Naive thymus-derived CD4-positive, alpha-beta T cell (primary cell): ENCODE measurements around the gene GNG13. TPM values are rescaled to one million over a fixed set of nuclear protein-coding genes. Genes with fewer than 3 reads are reported as not detected.

ENCODE experiments used
- ATAC-seq: fragments of 150-1000 bp; cut with Tn5 transposase; 2 replicates; pipeline ENCODE4 v1.10.0; 2021; ENCODE audit warnings: mild to moderate bottlenecking, moderate library complexity
- CTCF ChIA-PET: fragments of 350-600 bp; sonication (Branson Sonifier 250); formaldehyde crosslinking; loops from one replicate; lab custom pipeline; 2021; ENCODE audit warnings: antibody characterized with exemption; lab: Charles Lee
- POLR2A ChIA-PET: fragments of 350-600 bp; sonication (Branson Sonifier 250); formaldehyde crosslinking; loops from one replicate; lab custom pipeline; 2021; ENCODE audit warnings: antibody characterized with exemption, inconsistent platforms; lab: Charles Lee
- DNase-seq, 9 donors: peaks; one replicate each; pipeline versions ENCODE4 v3.0.0 to v3.0.0-alpha.2; 2020 to 2022; ENCODE audit warnings: mixed read lengths in 1 of 9
- H3K27ac ChIP-seq: one replicate; pipeline ENCODE4 v1.7.0; 2013; ENCODE audit warnings: mild to moderate bottlenecking, low read depth, low read length, moderate library complexity
- H3K27me3 ChIP-seq, 2 donors: one replicate each; pipeline ENCODE4 v1.7.0; 2013; ENCODE audit warnings: low read length in 2 of 2, mild to moderate bottlenecking in 2 of 2, moderate library complexity in 2 of 2; ENCODE audit not compliant: control insufficient read depth in 2 of 2, insufficient read depth in 2 of 2
- H3K36me3 ChIP-seq, 3 experiments: 1 replicate in 2 of 3; 2 replicates in 1 of 3; pipeline ENCODE4 v1.7.0; 2013; ENCODE audit warnings: low read length in 3 of 3, mild to moderate bottlenecking in 3 of 3, moderate library complexity in 1 of 3; ENCODE audit not compliant: insufficient read depth in 3 of 3, control insufficient read depth in 2 of 3
- H3K4me1 ChIP-seq, 2 donors: one replicate each; pipeline ENCODE4 v1.7.0; 2013; ENCODE audit warnings: low read length in 2 of 2, mild to moderate bottlenecking in 2 of 2, moderate library complexity in 1 of 2; ENCODE audit not compliant: control insufficient read depth in 2 of 2, insufficient read depth in 2 of 2
- H3K4me3 ChIP-seq: 2 replicates; pipeline ENCODE4 v1.7.0; 2013; ENCODE audit warnings: mild to moderate bottlenecking, low read length
- H3K9me3 ChIP-seq, 3 experiments: 1 replicate in 2 of 3; 2 replicates in 1 of 3; pipeline ENCODE4 v1.7.0; 2013; ENCODE audit warnings: low read length in 3 of 3; ENCODE audit not compliant: control insufficient read depth in 2 of 3
- H3K27ac Mint-ChIP-seq, 9 donors: one replicate each; pipeline ENCODE4 v1.8.0; 2020 to 2022; ENCODE audit warnings: mixed read lengths in 9 of 9, mild to moderate bottlenecking in 8 of 9, moderate library complexity in 5 of 9, inconsistent platforms in 2 of 9
- H3K27me3 Mint-ChIP-seq, 5 donors: one replicate each; pipeline ENCODE4 v1.8.0; 2021 to 2022; ENCODE audit warnings: mixed read lengths in 5 of 5, mild to moderate bottlenecking in 1 of 5
- H3K36me3 Mint-ChIP-seq, 5 donors: one replicate each; pipeline ENCODE4 v1.8.0; 2020 to 2022; ENCODE audit warnings: mixed read lengths in 5 of 5, mild to moderate bottlenecking in 3 of 5, inconsistent platforms in 1 of 5
- H3K4me1 Mint-ChIP-seq, 7 donors: one replicate each; pipeline ENCODE4 v1.8.0; 2020 to 2022; ENCODE audit warnings: mixed read lengths in 7 of 7, mild to moderate bottlenecking in 3 of 7, inconsistent platforms in 1 of 7
- H3K4me3 Mint-ChIP-seq, 10 donors: one replicate each; pipeline ENCODE4 v1.8.0; 2020 to 2022; ENCODE audit warnings: mild to moderate bottlenecking in 10 of 10, mixed read lengths in 10 of 10, moderate library complexity in 6 of 10, inconsistent platforms in 2 of 10
- H3K9me3 Mint-ChIP-seq, 11 donors: one replicate each; pipeline ENCODE4 v1.8.0; 2020 to 2022; ENCODE audit warnings: mixed read lengths in 11 of 11, mild to moderate bottlenecking in 4 of 11, inconsistent platforms in 1 of 11, moderate library complexity in 1 of 11
- intact Hi-C, 2 donors: fragments of 100-400 bp; cut with micrococcal nuclease; formaldehyde crosslinking; loops; one replicate each; pipeline ENCODE4 v1.15.1; 2023
- polyA plus RNA-seq, 2 donors: library from polyadenylated mRNA; unstranded; fragments of 300-500 nt; fragmentation: Illumina TruSeq; gene quantifications; one replicate each; pipeline ENCODE4 v1.2.3, GENCODE V29; 2021
- total RNA-seq, 6 experiments: library from RNA in 5 of 6; stranded (reverse) in 5 of 6; gene quantifications; 1 replicate in 5 of 6; 2 replicates in 1 of 6; pipeline ENCODE4 v1.2.3 and lab custom pipeline; 2021 to 2026

GNG13 gene
- total and polyA plus RNA-seq, 7 experiments from 2014 or later: not detected

- Mint-ChIP-seq H3K27me3 (no peaks in the 10 kb centered on the region), H3K9me3 (peaks cover 0 to 2% (median 0%) of the 10 kb centered on the region in 11 donors), H3K36me3 (peaks cover 0 to 6% (median 0%) of the 10 kb centered on the region in 5 donors), H3K27ac (peak overlapping the region in 2 of 9 donors; percentile 56 to 66), H3K4me1 (peaks cover 0 to 11% (median 4%) of the 10 kb centered on the region in 7 donors), H3K4me3 (peak overlapping the region in 9 of 10 donors; percentile 16 to 90 (median 66))
- Histone ChIP-seq H3K9me3 (no peaks in the 10 kb centered on the region), H3K27me3 (no peaks in the 10 kb centered on the region), H3K27ac (no peak overlapping the region), H3K4me1 (peaks cover 5 to 8% of the 10 kb centered on the region in 2 donors), H3K4me3 (no peak overlapping the region), H3K36me3 (peaks cover 0 to 32% (median 0%) of the 10 kb centered on the region in 3 experiments)
- ATAC-seq (no peak), DNase-seq (no peak)
- intact Hi-C loops: no loop called here
- ChIA-PET POLR2A (no interaction called here), CTCF (no interaction called here)
These were observed 10.4 kb downstream of the GNG13 start for GRCh38 chr16:790086-790485.

DNA sequence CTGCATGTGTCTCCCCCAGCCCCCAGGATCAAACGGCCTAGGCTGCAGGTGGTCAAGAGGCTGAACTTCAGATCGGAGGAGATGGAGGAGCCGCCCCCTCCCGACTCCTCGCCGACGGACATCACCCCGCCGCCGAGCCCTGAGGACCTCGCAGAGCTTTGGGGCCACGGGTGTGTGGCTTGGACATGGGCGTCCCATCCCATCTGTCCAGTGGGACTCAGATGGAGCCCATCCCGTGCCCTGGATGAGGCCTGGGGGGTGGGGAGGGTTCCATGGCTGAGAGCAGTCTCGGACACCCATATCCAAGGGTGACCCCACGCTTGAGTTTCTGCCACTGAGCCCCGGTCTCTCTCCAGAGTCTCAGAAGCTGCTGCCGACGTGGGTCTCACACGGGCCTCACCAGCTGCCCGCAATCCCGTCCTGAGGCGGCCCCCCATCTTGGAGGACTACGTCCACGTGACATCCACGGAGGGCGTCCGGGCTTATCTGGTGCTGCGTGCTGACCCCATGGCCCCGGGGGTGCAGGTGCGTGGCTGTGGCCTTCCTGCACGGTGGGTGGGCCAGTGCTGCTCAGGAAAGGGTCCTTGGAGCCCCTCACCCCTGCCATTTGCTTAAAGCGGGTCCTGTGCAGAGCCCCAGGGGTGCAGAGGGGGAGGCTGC lies 11.2 kb downstream of the GNG13 start:
- ChIA-PET CTCF (interaction anchor here (0.9 kb wide), 1 partner anchor 14 kb away, joined by 4 read pairs; no protein-coding TSS in a partner anchor), POLR2A (interaction anchor here (0.9 kb wide), 1 partner anchor 18 kb away, joined by 4 read pairs; no protein-coding TSS in a partner anchor)
- H3K4me3 ChIP-seq: peak overlapping the region; percentile 72
- H3K4me1 ChIP-seq: peaks cover 5 to 8% of the 10 kb centered on the region in 2 donors
- Mint-ChIP-seq H3K27ac (no peak overlapping the region), H3K36me3 (peaks cover 0 to 6% (median 0%) of the 10 kb centered on the region in 5 donors), H3K4me3 (peak overlapping the region in 6 of 10 donors; percentile 16 to 90 (median 54)), H3K4me1 (peaks cover 0 to 14% (median 5%) of the 10 kb centered on the region in 7 donors), H3K9me3 (peaks cover 0 to 2% (median 0%) of the 10 kb centered on the region in 11 donors), H3K27me3 (no peaks in the 10 kb centered on the region)
- peaks cover 0 to 32% (median 0%) of the 10 kb centered on the region in 3 experiments for H3K36me3 ChIP-seq
- no peaks in the 10 kb centered on the region for H3K27me3 ChIP-seq
- ATAC-seq (no peak), DNase-seq (no peak)
- intact Hi-C loops: loop anchor here (2.0 to 5.0 kb wide), 4 partner anchors 49 to 183 kb away; partner anchors contain the start of genes CIAO3 (in 1 of the 2), LMF1 (in 1 of the 2) and METTL26 (in 1 of the 2)
- H3K27ac ChIP-seq: peak overlapping the region; percentile 67
- H3K9me3 ChIP-seq: no peaks in the 10 kb centered on the region

- intact Hi-C loops: loop anchor here (1.0 to 5.0 kb wide), 6 partner anchors 19 to 184 kb away; partner anchors contain the start of genes CIAO3 (in 1 of the 2), LMF1 (in 1 of the 2) and METTL26 (in 1 of the 2)
- peak within 1 kb of the TSS; percentile 78 to 90 (median 86) for H3K4me3 Mint-ChIP-seq
- no peaks in the 10 kb centered on the region for H3K27me3 Mint-ChIP-seq
- ChIA-PET CTCF (no interaction called here), POLR2A (interaction anchor here (0.6 to 1.2 kb wide), 5 partner anchors 15 to 93 kb away, joined by 3 to 5 read pairs (median 4); partner anchors contain the start of gene CIAO3)
- H3K36me3 ChIP-seq: peaks cover 0 to 30% (median 0%) of the 10 kb centered on the region in 3 experiments
- DNase-seq (peak; percentile 90 to 95 (median 95)), ATAC-seq (peak; percentile 98)
- H3K27ac Mint-ChIP-seq: peak within 1 kb of the TSS in 6 of 9 donors; percentile 53 to 89 (median 78)
- peaks cover 0 to 6% (median 0%) of the 10 kb centered on the region in 5 donors for H3K36me3 Mint-ChIP-seq
- peaks cover 0 to 2% (median 0%) of the 10 kb centered on the region in 11 donors for H3K9me3 Mint-ChIP-seq
- H3K9me3 ChIP-seq: no peaks in the 10 kb centered on the region
- H3K27ac ChIP-seq: peak within 1 kb of the TSS; percentile 83
- H3K4me1 Mint-ChIP-seq: peaks cover 0 to 14% (median 5%) of the 10 kb centered on the region in 7 donors
- no peaks in the 10 kb centered on the region for H3K27me3 ChIP-seq
- H3K4me1 ChIP-seq: peaks cover 5 to 8% of the 10 kb centered on the region in 2 donors
- peak within 1 kb of the TSS; percentile 74 for H3K4me3 ChIP-seq
These were observed 12.0 kb downstream of the GNG13 start, which contains the start of gene CHTF18 for GRCh38 chr16:788399-789126. Gene CHTF18 (plus strand): TSS chr16:788620. CDS start chr16:788685, 65 bp downstream.

GRCh38 chr16:787978-788398 lies 12.5 kb downstream of the GNG13 start, which contains the start of gene RPUSD1:
Gene RPUSD1 (minus strand): TSS chr16:788381. CDS start chr16:787737, 644 bp downstream.
- peaks cover 5 to 8% of the 10 kb centered on the region in 2 donors for H3K4me1 ChIP-seq
- ATAC-seq (peak; percentile 4), DNase-seq (no peak)
- Mint-ChIP-seq H3K4me3 (peak within 1 kb of the TSS; percentile 78 to 90 (median 86)), H3K4me1 (peaks cover 0 to 14% (median 5%) of the 10 kb centered on the region in 7 donors), H3K27ac (peak within 1 kb of the TSS in 6 of 9 donors; percentile 53 to 89 (median 78)), H3K9me3 (peaks cover 0 to 2% (median 0%) of the 10 kb centered on the region in 11 donors), H3K36me3 (peaks cover 0 to 6% (median 0%) of the 10 kb centered on the region in 5 donors), H3K27me3 (no peaks in the 10 kb centered on the region)
- ChIA-PET CTCF (no interaction called here), POLR2A (interaction anchor here (0.9 to 1.2 kb wide), 3 partner anchors 16 to 93 kb away, joined by 3 to 5 read pairs (median 4); partner anchors contain the start of gene CIAO3)
- intact Hi-C loops: loop anchor here (1.0 to 5.0 kb wide), 6 partner anchors 19 to 184 kb away; partner anchors contain the start of genes CIAO3 (in 1 of the 2), LMF1 (in 1 of the 2) and METTL26 (in 1 of the 2)
- H3K9me3 ChIP-seq: no peaks in the 10 kb centered on the region
- H3K4me3 ChIP-seq: peak within 1 kb of the TSS; percentile 74
- H3K27me3 ChIP-seq: no peaks in the 10 kb centered on the region
- H3K27ac ChIP-seq: peak within 1 kb of the TSS; percentile 83
- H3K36me3 ChIP-seq: peaks cover 0 to 26% (median 0%) of the 10 kb centered on the region in 3 experiments

DNA sequence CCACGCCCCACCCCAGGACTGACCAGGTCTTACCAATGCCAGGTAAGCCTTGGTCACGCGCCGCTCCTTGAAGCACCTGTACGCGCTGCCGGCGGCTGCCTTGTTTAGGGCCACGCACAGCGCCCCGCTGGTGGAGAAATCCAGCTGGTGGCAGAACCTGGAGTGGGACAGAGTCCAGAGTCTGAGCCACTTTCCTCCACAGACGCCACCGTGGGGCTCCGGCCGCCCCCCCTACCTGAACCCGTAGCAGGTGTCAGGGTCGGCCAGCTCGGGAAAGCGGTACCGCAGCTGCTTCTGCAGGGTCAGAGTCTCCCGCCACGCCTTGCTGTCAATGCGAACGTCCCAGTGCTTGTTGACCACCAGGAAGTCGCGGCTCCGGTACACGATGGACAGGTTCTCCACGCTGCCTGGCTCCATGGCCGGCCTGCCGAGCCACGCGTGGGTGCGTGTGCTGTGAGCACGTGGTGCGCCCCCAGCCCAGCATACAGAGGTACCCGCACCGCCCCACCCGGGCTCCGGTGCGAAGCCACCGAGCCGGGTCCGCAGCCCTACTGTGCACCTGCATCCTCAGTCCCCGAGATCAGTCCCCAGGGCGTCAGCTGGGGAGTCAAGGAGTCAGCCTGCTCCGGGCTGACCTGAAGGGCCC lies 13.1 kb downstream of the GNG13 start:
- H3K4me3 Mint-ChIP-seq: peak overlapping the region; percentile 78 to 90 (median 86)
- Histone ChIP-seq H3K4me3 (peak overlapping the region; percentile 74), H3K27ac (peak overlapping the region; percentile 83), H3K27me3 (no peaks in the 10 kb centered on the region), H3K36me3 (peaks cover 0 to 26% (median 0%) of the 10 kb centered on the region in 3 experiments), H3K9me3 (no peaks in the 10 kb centered on the region), H3K4me1 (peaks cover 5 to 8% of the 10 kb centered on the region in 2 donors)
- H3K36me3 Mint-ChIP-seq: peaks cover 0 to 6% (median 0%) of the 10 kb centered on the region in 5 donors
- ATAC-seq (no peak), DNase-seq (no peak)
- POLR2A ChIA-PET: no interaction called here
- H3K27me3 Mint-ChIP-seq: no peaks in the 10 kb centered on the region
- peak overlapping the region in 6 of 9 donors; percentile 53 to 89 (median 78) for H3K27ac Mint-ChIP-seq
- intact Hi-C loops: loop anchor here (5.0 kb wide), 2 partner anchors 90 to 185 kb away; partner anchors contain the start of gene LMF1 (in 1 of the 2)
- CTCF ChIA-PET: interaction anchor here (0.6 to 1.1 kb wide), 2 partner anchors 194 to 216 kb away, joined by 3 read pairs; partner anchors contain the start of gene SOX8
- peaks cover 0 to 14% (median 5%) of the 10 kb centered on the region in 7 donors for H3K4me1 Mint-ChIP-seq
- H3K9me3 Mint-ChIP-seq: peaks cover 0 to 2% (median 0%) of the 10 kb centered on the region in 11 donors
